GM12878 (cell line): Measurements from ENCODE around the gene BCKDHA. TPM values are rescaled to one million over a fixed set of nuclear protein-coding genes. Genes with fewer than 3 reads are reported as not detected.

Source experiments
- ATAC-seq: fragments of 200-7000 bp; cut with Tn5 transposase; 3 replicates; pipeline ENCODE4 v1.9.1; 2020; ENCODE audit warnings: mild to moderate bottlenecking, moderate library complexity
- BruUV-seq: library from RNA; stranded (reverse); fragments of 400-500 nt; replicated peaks from 2 replicates; lab custom pipeline; 2021; lab: Mats Ljungman, UMichigan
- CTCF ChIA-PET: fragments of 300-600 bp; sonication (Branson Sonifier 250); formaldehyde crosslinking; extraction: SDS; loops from one replicate; lab custom pipeline; 2021; ENCODE audit warnings: inconsistent platforms; lab: Yijun Ruan, JAX
- POLR2A ChIA-PET: fragments of 350-600 bp; formaldehyde crosslinking; extraction: SDS; loops from one replicate; lab custom pipeline; 2021; ENCODE audit warnings: inconsistent platforms; lab: Charles Lee
- RAD21 ChIA-PET: fragments of 300-600 bp; sonication (Branson Sonifier 250); formaldehyde crosslinking; loops from one replicate; lab custom pipeline; 2023; ENCODE audit warnings: antibody characterized with exemption; ENCODE audit not compliant: unreplicated experiment; lab: Charles Lee
- SMC1A ChIA-PET: fragments of 300-600 bp; sonication (Branson Sonifier 250); formaldehyde crosslinking; loops from one replicate; lab custom pipeline; 2023; ENCODE audit not compliant: unreplicated experiment, uncharacterized antibody; lab: Charles Lee
- DNase-seq: peaks from one replicate; pipeline ENCODE4 v3.0.0-alpha.2; 2011; ENCODE audit warnings: low read depth, low spot score
- FAIRE-seq: peaks from 3 replicates; lab custom pipeline; 2011; peaks lifted over from hg19 to GRCh38; lab: Jason Lieb, UNC
- H2AFZ ChIP-seq: 2 replicates; pipeline ENCODE4 v1.6.0; 2011; ENCODE audit warnings: low read depth, low read length, control low read depth; ENCODE audit not compliant: control insufficient read depth
- H3K27ac ChIP-seq: 2 replicates; pipeline ENCODE4 v1.5.1; 2011; ENCODE audit warnings: control low read depth; ENCODE audit not compliant: control insufficient read depth, insufficient read depth
- H3K27me3 ChIP-seq, 2 experiments: replicated peaks in 1 of 2; 2 replicates each; pipeline versions ENCODE4 v1.6.0 to v1.6.1; 2011; ENCODE audit warnings: low read length in 1 of 2; ENCODE audit not compliant: control insufficient read depth in 2 of 2, insufficient read depth in 2 of 2
- H3K36me3 ChIP-seq, 2 experiments: 2 replicates each; pipeline ENCODE4 v1.5.1; 2011; ENCODE audit warnings: low read length in 1 of 2; ENCODE audit not compliant: control insufficient read depth in 2 of 2, insufficient read depth in 2 of 2
- H3K4me1 ChIP-seq: 2 replicates; pipeline ENCODE4 v1.6.1; 2011; ENCODE audit warnings: mild to moderate bottlenecking, low read length, moderate library complexity, mixed read lengths; ENCODE audit not compliant: control insufficient read depth, insufficient read depth
- H3K4me2 ChIP-seq: 2 replicates; pipeline ENCODE4 v1.6.0; 2011; ENCODE audit warnings: control low read depth; ENCODE audit not compliant: control insufficient read depth, insufficient read depth
- H3K4me3 ChIP-seq: fragments of 200-600 bp; sonication (generic); 2 replicates; pipeline ENCODE4 v1.5.1; 2016
- H3K79me2 ChIP-seq: 2 replicates; pipeline ENCODE4 v1.6.0; 2011; ENCODE audit warnings: low read length; ENCODE audit not compliant: control insufficient read depth, insufficient read depth
- H3K9ac ChIP-seq: 2 replicates; pipeline ENCODE4 v1.8.0; 2011; ENCODE audit warnings: low read length, control low read depth, mixed read lengths; ENCODE audit not compliant: control insufficient read depth, insufficient read depth
- H3K9me3 ChIP-seq: replicated peaks from 3 replicates; pipeline ENCODE4 v1.5.1; 2011; ENCODE audit warnings: mild to moderate bottlenecking, low read length; ENCODE audit not compliant: control insufficient read depth, insufficient read depth
- H4K20me1 ChIP-seq: 2 replicates; pipeline ENCODE4 v1.6.0; 2011; ENCODE audit not compliant: control insufficient read depth, insufficient read depth
- CTCF ChIP-seq, 3 experiments: IDR thresholded peaks in 2 of 3; conservative IDR thresholded peaks in 1 of 3; 2 replicates each; pipeline ENCODE4 v1.5.1; 2011; ENCODE audit warnings: low read depth in 3 of 3, low read length in 3 of 3, mild to moderate bottlenecking in 3 of 3, control low read depth in 2 of 3, moderate library complexity in 2 of 3, inconsistent platforms in 1 of 3, mixed read lengths in 1 of 3; ENCODE audit not compliant: control insufficient read depth in 2 of 3, insufficient read depth in 1 of 3; ENCODE audit errors: extremely low read depth in 1 of 3
- DPF2 ChIP-seq: fragments of 450-650 bp; IDR thresholded peaks from 2 replicates; pipeline ENCODE4 v1.6.1; 2017; ENCODE audit warnings: mild to moderate bottlenecking
- E2F4 ChIP-seq: IDR thresholded peaks from 2 replicates; pipeline ENCODE4 v1.6.1; 2012; ENCODE audit warnings: low read depth, low read length, improper control_type of control experiment
- IKZF2 ChIP-seq, 2 experiments: fragments of 450-650 bp; IDR thresholded peaks; 2 replicates each; pipeline ENCODE4 v1.6.1; 2017; ENCODE audit warnings: mild to moderate bottlenecking in 2 of 2, moderate library complexity in 2 of 2
- MEF2B ChIP-seq: fragments of 450-650 bp; IDR thresholded peaks from 2 replicates; pipeline ENCODE4 v1.6.1; 2018; ENCODE audit warnings: mild to moderate bottlenecking, moderate library complexity; ENCODE audit not compliant: partially characterized antibody, poor library complexity, severe bottlenecking
- NFYA ChIP-seq: IDR thresholded peaks from 2 replicates; pipeline ENCODE4 v1.6.1; 2011; ENCODE audit warnings: low read depth, mild to moderate bottlenecking, low read length, improper control_type of control experiment, borderline replicate concordance
- NR2F1 ChIP-seq: fragments of 450-650 bp; conservative IDR thresholded peaks from 2 replicates; pipeline ENCODE4 v1.6.1; 2017; ENCODE audit warnings: mild to moderate bottlenecking
- PKNOX1 ChIP-seq: fragments of 450-650 bp; IDR thresholded peaks from 2 replicates; pipeline ENCODE4 v1.6.1; 2016; ENCODE audit warnings: mild to moderate bottlenecking
- POU2F2 ChIP-seq: IDR thresholded peaks from 3 replicates; pipeline ENCODE4 v1.6.1; 2011; ENCODE audit warnings: low read depth, mild to moderate bottlenecking, low read length, borderline replicate concordance
- RUNX3 ChIP-seq: IDR thresholded peaks from 2 replicates; pipeline ENCODE4 v1.6.1; 2012; ENCODE audit warnings: low read length, inconsistent platforms
- SMC3 ChIP-seq: IDR thresholded peaks from 2 replicates; pipeline ENCODE4 v1.6.1; 2011; ENCODE audit warnings: low read length, improper control_type of control experiment, borderline replicate concordance
- SPI1 ChIP-seq: IDR thresholded peaks from 2 replicates; pipeline ENCODE4 v1.6.1; 2011; ENCODE audit warnings: low read depth, mild to moderate bottlenecking, low read length, moderate library complexity, borderline replicate concordance; ENCODE audit not compliant: insufficient read depth
- SREBF1 ChIP-seq: IDR thresholded peaks from 2 replicates; pipeline ENCODE4 v1.6.1; 2012; ENCODE audit warnings: mild to moderate bottlenecking, low read length
- STAT3 ChIP-seq: IDR thresholded peaks from 2 replicates; pipeline ENCODE4 v1.6.1; 2011; ENCODE audit warnings: low read depth, low read length, improper control_type of control experiment
- TCF3 ChIP-seq: IDR thresholded peaks from 2 replicates; pipeline ENCODE4 v1.6.1; 2012; ENCODE audit warnings: low read depth, mild to moderate bottlenecking, low read length, borderline replicate concordance; ENCODE audit not compliant: insufficient read depth
- ZBTB33 ChIP-seq: fragments of 450-650 bp; IDR thresholded peaks from 2 replicates; pipeline ENCODE4 v1.6.1; 2017; ENCODE audit warnings: mild to moderate bottlenecking
- WGBS: methylation state at CpG from one replicate; pipeline ENCODE4 v1.1.6; 2016; ENCODE audit warnings: low lambda C conversion rate; ENCODE audit not compliant: insufficient replicate concordance, insufficient coverage; ENCODE audit errors: missing lambda C conversion rate; 5-methylcytosine and 5-hydroxymethylcytosine counted together
- in situ Hi-C: fragments of 300-500 bp; cut with MboI; formaldehyde crosslinking; loops from 9 replicates; pipeline ENCODE4 v1.14.3; 2018; ENCODE audit warnings: mixed read lengths
- intact Hi-C: fragments of 100-400 bp; cut with micrococcal nuclease; formaldehyde crosslinking; loops from one replicate; pipeline ENCODE4 v1.14.2; 2022; ENCODE audit not compliant: unreplicated experiment
- polyA plus RNA-seq, 11 experiments: library from polyadenylated mRNA; depleted of rRNA in 4 of 11; unstranded in 6 of 11; stranded (reverse) in 5 of 11; fragments of >200 nt; fragmentation: Nextera tagmentation in 4 of 11; fragmentation: Illumina TruSeq in 1 of 11; extraction: Ambion mirVana in 4 of 11; extraction: Trizol in 1 of 11; gene quantifications; 1 replicate in 1 of 11; 2 replicates in 10 of 11; pipeline versions ENCODE4 v1.2.1 to v1.2.3, GENCODE V29; 2011 to 2016; ENCODE audit warnings: inconsistent platforms in 2 of 11, missing spikeins in 2 of 11, low read depth in 1 of 11
- total RNA-seq, 4 experiments: library from RNA; depleted of rRNA in 3 of 4; stranded (reverse); fragments of >200 nt in 3 of 4; fragmentation: Illumina TruSeq in 1 of 4; extraction: Trizol in 1 of 4; gene quantifications; 2 replicates each; pipeline versions ENCODE4 v1.2.1 to v1.2.3, GENCODE V29; 2013 to 2021

The BCKDHA gene
- total and polyA plus RNA-seq, 10 of the 15 experiments (the other 5 are each of a cell fraction or from before 2014, with no cell fraction given): 9.9 to 107 (median 46.4) TPM

- Histone ChIP-seq H4K20me1 (no peaks in the 10 kb centered on the region), H3K4me3 (no peak overlapping the region), H3K4me2 (peak overlapping the region; percentile 64), H2AFZ (peak overlapping the region; percentile 58; the same call in 1 of the 2 replicates), H3K4me1 (peaks cover 21% of the 10 kb centered on the region), H3K9ac (peak overlapping the region; percentile 53; the same call in 1 of the 2 replicates), H3K27ac (peak overlapping the region; percentile 79), H3K9me3 (no peaks in the 10 kb centered on the region), H3K27me3 (no peaks in the 10 kb centered on the region), H3K79me2 (no peaks in the 10 kb centered on the region), H3K36me3 (peaks cover 0 to 3% of the 10 kb centered on the region in 2 experiments; a peak in 2 of 4 replicates)
- peak; percentile 49 for FAIRE-seq
- ChIA-PET POLR2A (interaction anchor here (0.8 to 2.5 kb wide), 5 partner anchors 12 to 30 kb away, joined by 3 to 20 read pairs (median 7); partner anchors contain the start of gene B9D2), CTCF (interaction anchor here (0.6 to 1.6 kb wide), 6 partner anchors 10 to 111 kb away, joined by 3 to 7 read pairs (median 4); no protein-coding TSS in a partner anchor), SMC1A (interaction anchor here (0.7 to 4.8 kb wide), 5 partner anchors 10 to 173 kb away, joined by 3 to 24 read pairs (median 4); partner anchors contain the start of gene B9D2), RAD21 (interaction anchor here (0.9 to 1.4 kb wide), 3 partner anchors 14 to 114 kb away, joined by 3 to 6 read pairs (median 4); partner anchors contain the start of genes B9D2 and HNRNPUL1)
- BruUV-seq: no TSS peak
- WGBS: 19% methylated on average over 9 of the region's 9 CpGs
- in situ Hi-C loops: no loop called here
- ATAC-seq: peak; percentile 96
- no peak for DNase-seq
- intact Hi-C loops: no loop called here
- TF ChIP-seq MEF2B (peak; percentile 65), SREBF1 (no peak), ZBTB33 (no peak), SPI1 (peak; percentile 40; the same call in 1 of the 2 replicates), POU2F2 (0 out of 3 replicates have a peak, but pooled peaks have one; percentile 27), NFYA (no peak), PKNOX1 (0 out of 2 replicates have a peak, but pooled peaks have one; percentile 6), STAT3 (no peak), E2F4 (no peak), NR2F1 (0 out of 2 replicates have a peak, but pooled peaks have one; percentile 44), RUNX3 (peak; percentile 14; the same call in 1 of the 2 replicates), CTCF (IDR thresholded peaks at IDR 0.05 in 2 of 3, conservative IDR thresholded peaks at IDR 0.05 in 1 of 3; ENCODE audit: control insufficient read depth in 2 of 3, extremely low read depth in 1 of 3, insufficient read depth in 1 of 3, low read depth in 3 of 3, low read length in 3 of 3) (peak; percentile 28 to 62 (median 60); a peak in 5 of 6 replicates), IKZF2 (IDR thresholded peaks at IDR 0.05) (peak in 1 of 2 experiments; percentile 19; a peak in 1 of 4 replicates), DPF2 (0 out of 2 replicates have a peak, but pooled peaks have one; percentile 22), TCF3 (peak; percentile 78; the same call in 1 of the 2 replicates), SMC3 (no peak; the same call in 1 of the 2 replicates)
Observed at GRCh38 chr19:41377977-41378709, 19.5 kb upstream of the BCKDHA start.
